ENCODE data around the gene GAL3ST2. TPM values are rescaled to one million over a fixed set of nuclear protein-coding genes. Genes with fewer than 3 reads are reported as not detected.

The GAL3ST2 gene
- total RNA-seq, 2 experiments from 2014 or later = 1.1 TPM; not detected in 1

DNA sequence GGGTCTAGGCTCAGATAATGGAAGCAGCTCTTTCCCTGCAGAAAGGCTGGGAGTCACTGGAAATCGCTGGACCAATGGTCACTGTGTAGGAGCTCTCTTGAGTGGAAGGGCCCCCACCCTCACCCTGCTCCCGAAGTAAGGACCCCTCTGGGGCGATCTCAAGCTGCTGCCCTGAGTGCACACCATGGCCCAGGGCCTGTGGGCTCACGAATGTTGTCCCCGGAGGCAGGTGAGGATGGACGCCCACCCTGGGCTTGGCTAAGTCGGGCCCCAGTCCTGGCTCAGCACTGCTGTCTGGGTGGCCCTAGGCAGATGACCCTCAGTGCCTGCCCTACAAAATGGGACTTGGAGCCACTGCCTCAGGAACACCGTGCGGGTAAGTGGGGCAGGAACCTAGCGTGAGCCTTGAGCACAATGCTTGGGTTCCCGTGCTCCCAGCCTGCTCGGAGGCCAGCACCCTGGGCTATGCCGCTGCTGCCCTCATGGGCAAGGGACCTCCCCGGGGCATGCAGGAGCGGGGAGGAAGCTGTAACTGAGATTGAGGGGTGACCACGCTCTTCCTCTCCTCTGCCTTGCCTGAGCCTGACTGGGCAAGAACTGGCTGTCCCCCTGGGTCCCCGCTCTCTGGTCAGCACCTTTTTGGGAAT is 38.5 kb upstream of the GAL3ST2 start:
- H3K4me3 ChIP-seq (ENCODE audit: low read depth, low read length, poor library complexity, severe bottlenecking) = no peak overlapping the region
- H3K27ac ChIP-seq (ENCODE audit: low read depth, low read length, poor library complexity, severe bottlenecking) = no peak overlapping the region
- H3K4me2 ChIP-seq (ENCODE audit: low read length) = no peak overlapping the region
- intact Hi-C loops (cut with micrococcal nuclease; ENCODE audit: unreplicated experiment) = no loop called here
- TSS peak; percentile 37 for BruUV-seq (replicated peaks)
- TF ChIP-seq EZH2phosphoT487 (IDR thresholded peaks at IDR 0.05; ENCODE audit: borderline replicate concordance, low read depth, low read length) = no peak
- TF ChIP-seq, protein P1, sequence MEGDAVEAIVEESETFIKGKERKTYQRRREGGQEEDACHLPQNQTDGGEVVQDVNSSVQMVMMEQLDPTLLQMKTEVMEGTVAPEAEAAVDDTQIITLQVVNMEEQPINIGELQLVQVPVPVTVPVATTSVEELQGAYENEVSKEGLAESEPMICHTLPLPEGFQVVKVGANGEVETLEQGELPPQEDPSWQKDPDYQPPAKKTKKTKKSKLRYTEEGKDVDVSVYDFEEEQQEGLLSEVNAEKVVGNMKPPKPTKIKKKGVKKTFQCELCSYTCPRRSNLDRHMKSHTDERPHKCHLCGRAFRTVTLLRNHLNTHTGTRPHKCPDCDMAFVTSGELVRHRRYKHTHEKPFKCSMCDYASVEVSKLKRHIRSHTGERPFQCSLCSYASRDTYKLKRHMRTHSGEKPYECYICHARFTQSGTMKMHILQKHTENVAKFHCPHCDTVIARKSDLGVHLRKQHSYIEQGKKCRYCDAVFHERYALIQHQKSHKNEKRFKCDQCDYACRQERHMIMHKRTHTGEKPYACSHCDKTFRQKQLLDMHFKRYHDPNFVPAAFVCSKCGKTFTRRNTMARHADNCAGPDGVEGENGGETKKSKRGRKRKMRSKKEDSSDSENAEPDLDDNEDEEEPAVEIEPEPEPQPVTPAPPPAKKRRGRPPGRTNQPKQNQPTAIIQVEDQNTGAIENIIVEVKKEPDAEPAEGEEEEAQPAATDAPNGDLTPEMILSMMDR (conservative IDR thresholded peaks at IDR 0.05; ENCODE audit: low read length) = no peak
- ChIA-PET POLR2A (interaction anchor here (0.5 kb wide), 1 partner anchor 32 kb away, joined by 8 read pairs; no protein-coding TSS in a partner anchor), CTCF (ENCODE audit: unreplicated experiment) (interaction anchor here (0.6 kb wide), 1 partner anchor 141 kb away, joined by 5 read pairs; no protein-coding TSS in a partner anchor)
- no peaks in the 10 kb centered on the region for H4K20me1 ChIP-seq (ENCODE audit: insufficient read depth, low read length)
- no peaks in the 10 kb centered on the region for H3K9me2 ChIP-seq (ENCODE audit: insufficient read depth, low read length)
- no peaks in the 10 kb centered on the region for H3K9me3 ChIP-seq (ENCODE audit: low read length)
- peaks cover under 1% of the 10 kb centered on the region; the same call in 1 of the 2 replicates for H3K36me3 ChIP-seq (ENCODE audit: insufficient read depth, low read length)
- DNase-seq (ENCODE audit: low spot score) = no peak
- peaks cover 15% of the 10 kb centered on the region for H3K4me1 ChIP-seq (ENCODE audit: insufficient read depth, low read length, poor library complexity, severe bottlenecking)
- no peaks in the 10 kb centered on the region for H3K79me2 ChIP-seq (ENCODE audit: insufficient read depth, low read depth, low read length)
- H2AFZ ChIP-seq (ENCODE audit: low read length) = no peak overlapping the region

DNA sequence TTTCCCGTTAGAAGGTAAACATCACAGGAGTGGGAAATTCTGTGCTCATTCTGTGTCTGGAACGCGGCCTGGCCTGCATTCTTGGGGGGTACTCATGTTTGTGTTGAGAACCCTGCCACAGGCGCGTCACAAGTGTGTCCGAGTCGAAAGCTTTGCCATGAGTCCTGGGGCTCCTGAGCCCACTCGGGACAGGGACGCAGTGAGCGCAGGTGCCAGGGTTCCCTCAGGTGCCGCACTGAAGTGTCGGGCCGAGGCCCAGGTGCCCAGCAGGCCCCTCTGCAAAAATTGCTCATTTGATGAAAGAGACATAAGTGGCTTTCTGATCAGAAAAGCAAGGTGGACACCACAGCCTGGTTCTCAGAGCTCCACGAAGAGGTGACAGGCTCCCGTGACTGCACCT is 37.4 kb upstream of the GAL3ST2 start:
- Histone ChIP-seq H3K4me1 (ENCODE audit: insufficient read depth, low read length, poor library complexity, severe bottlenecking) (peaks cover 9% of the 10 kb centered on the region), H3K36me3 (ENCODE audit: insufficient read depth, low read length) (peaks cover 11% of the 10 kb centered on the region; the same call in 1 of the 2 replicates), H2AFZ (ENCODE audit: low read length) (no peak overlapping the region), H3K9me3 (ENCODE audit: low read length) (no peaks in the 10 kb centered on the region), H3K4me3 (ENCODE audit: low read depth, low read length, poor library complexity, severe bottlenecking) (no peak overlapping the region), H3K79me2 (ENCODE audit: insufficient read depth, low read depth, low read length) (no peaks in the 10 kb centered on the region), H3K9me2 (ENCODE audit: insufficient read depth, low read length) (no peaks in the 10 kb centered on the region), H3K27ac (ENCODE audit: low read depth, low read length, poor library complexity, severe bottlenecking) (no peak overlapping the region), H4K20me1 (ENCODE audit: insufficient read depth, low read length) (no peaks in the 10 kb centered on the region), H3K4me2 (ENCODE audit: low read length) (no peak overlapping the region)
- intact Hi-C loops (cut with micrococcal nuclease; ENCODE audit: unreplicated experiment) = no loop called here
- BruUV-seq (replicated peaks) = no TSS peak
- DNase-seq (ENCODE audit: low spot score) = no peak
- ChIA-PET CTCF (ENCODE audit: unreplicated experiment) (no interaction called here), POLR2A (no interaction called here)
- TF ChIP-seq, protein P1 (conservative IDR thresholded peaks at IDR 0.05; ENCODE audit: low read length) = no peak
- TF ChIP-seq EZH2phosphoT487 (IDR thresholded peaks at IDR 0.05; ENCODE audit: borderline replicate concordance, low read depth, low read length) = no peak

DNA sequence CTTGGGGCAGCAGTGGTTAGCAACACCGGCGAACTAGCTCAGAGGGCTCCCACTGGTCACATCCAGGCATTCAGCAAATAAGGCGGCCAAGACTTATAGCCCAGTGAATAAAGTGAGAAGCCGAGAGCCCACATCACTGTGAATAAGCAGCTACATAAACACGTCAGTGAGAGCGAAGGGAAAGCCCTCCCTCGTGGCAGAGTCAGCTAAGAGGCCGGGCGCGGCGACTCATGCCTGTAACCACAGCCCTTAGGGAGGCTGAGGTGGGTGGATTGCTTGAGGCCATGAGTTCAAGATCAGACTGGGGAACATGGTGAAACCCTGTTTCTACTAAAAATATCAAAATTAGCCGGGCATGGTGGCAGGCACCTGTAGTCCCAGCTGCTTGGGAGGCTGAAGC is 37.0 kb upstream of the GAL3ST2 start:
- intact Hi-C loops (cut with micrococcal nuclease; ENCODE audit: unreplicated experiment) = no loop called here
- no peaks in the 10 kb centered on the region for H3K9me3 ChIP-seq (ENCODE audit: low read length)
- no peaks in the 10 kb centered on the region for H3K79me2 ChIP-seq (ENCODE audit: insufficient read depth, low read depth, low read length)
- TF ChIP-seq, protein P1 (conservative IDR thresholded peaks at IDR 0.05; ENCODE audit: low read length) = no peak
- no peak for TF ChIP-seq EZH2phosphoT487 (IDR thresholded peaks at IDR 0.05; ENCODE audit: borderline replicate concordance, low read depth, low read length)
- H3K36me3 ChIP-seq (ENCODE audit: insufficient read depth, low read length) = peaks cover 15% of the 10 kb centered on the region
- H2AFZ ChIP-seq (ENCODE audit: low read length) = no peak overlapping the region
- peaks cover 7% of the 10 kb centered on the region for H3K4me1 ChIP-seq (ENCODE audit: insufficient read depth, low read length, poor library complexity, severe bottlenecking)
- no peak overlapping the region for H3K4me3 ChIP-seq (ENCODE audit: low read depth, low read length, poor library complexity, severe bottlenecking)
- CTCF ChIA-PET (ENCODE audit: unreplicated experiment) = no interaction called here
- no peaks in the 10 kb centered on the region for H4K20me1 ChIP-seq (ENCODE audit: insufficient read depth, low read length)
- no peak for DNase-seq (ENCODE audit: low spot score)
- no peaks in the 10 kb centered on the region for H3K9me2 ChIP-seq (ENCODE audit: insufficient read depth, low read length)
- no TSS peak for BruUV-seq (replicated peaks)
- H3K4me2 ChIP-seq (ENCODE audit: low read length) = no peak overlapping the region
- POLR2A ChIA-PET = no interaction called here
- no peak overlapping the region for H3K27ac ChIP-seq (ENCODE audit: low read depth, low read length, poor library complexity, severe bottlenecking)
